ENCODE data around the gene ENO3.

DNA sequence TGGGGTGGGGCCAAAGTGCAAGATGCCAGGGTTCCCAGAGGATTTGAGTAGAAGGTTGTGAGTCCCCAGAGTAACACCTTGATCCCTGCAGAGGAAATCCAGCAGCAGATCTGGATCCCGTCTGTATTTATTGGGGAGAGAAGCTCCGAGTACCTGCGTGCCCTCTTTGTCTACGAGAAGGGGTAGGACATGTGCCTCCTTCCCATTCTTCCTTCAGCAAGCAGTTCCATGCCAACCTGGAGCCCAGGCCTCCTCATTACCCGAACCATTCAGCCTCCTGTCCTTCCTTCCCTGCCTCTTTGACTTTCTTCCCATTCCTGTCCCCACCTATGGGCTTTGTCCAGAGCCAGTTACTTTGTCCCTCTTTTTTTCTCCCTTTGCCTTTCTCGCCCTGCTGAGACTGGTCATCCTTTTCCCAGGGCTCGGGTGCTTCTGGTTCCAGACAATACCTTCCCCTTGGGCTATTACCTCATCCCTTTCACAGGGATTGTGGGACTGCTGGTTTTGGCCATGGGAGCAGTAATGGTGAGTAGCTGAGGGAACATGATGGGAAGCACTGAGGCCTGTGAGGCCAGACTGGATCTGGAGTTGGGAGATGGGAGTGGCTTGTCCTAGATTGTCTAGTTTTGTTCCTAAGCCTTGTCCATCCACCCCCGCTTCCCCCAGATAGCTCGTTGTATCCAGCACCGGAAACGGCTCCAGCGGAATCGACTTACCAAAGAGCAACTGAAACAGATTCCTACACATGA is 8.0 kb upstream of the ENO3 start:
- TF ChIP-seq CHD2 (IDR thresholded peaks at IDR 0.05; ENCODE audit: low read length, partially characterized antibody) = no peak
- TF ChIP-seq, protein P1, sequence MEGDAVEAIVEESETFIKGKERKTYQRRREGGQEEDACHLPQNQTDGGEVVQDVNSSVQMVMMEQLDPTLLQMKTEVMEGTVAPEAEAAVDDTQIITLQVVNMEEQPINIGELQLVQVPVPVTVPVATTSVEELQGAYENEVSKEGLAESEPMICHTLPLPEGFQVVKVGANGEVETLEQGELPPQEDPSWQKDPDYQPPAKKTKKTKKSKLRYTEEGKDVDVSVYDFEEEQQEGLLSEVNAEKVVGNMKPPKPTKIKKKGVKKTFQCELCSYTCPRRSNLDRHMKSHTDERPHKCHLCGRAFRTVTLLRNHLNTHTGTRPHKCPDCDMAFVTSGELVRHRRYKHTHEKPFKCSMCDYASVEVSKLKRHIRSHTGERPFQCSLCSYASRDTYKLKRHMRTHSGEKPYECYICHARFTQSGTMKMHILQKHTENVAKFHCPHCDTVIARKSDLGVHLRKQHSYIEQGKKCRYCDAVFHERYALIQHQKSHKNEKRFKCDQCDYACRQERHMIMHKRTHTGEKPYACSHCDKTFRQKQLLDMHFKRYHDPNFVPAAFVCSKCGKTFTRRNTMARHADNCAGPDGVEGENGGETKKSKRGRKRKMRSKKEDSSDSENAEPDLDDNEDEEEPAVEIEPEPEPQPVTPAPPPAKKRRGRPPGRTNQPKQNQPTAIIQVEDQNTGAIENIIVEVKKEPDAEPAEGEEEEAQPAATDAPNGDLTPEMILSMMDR (IDR thresholded peaks at IDR 0.05) = no peak
- no peak for TF ChIP-seq NRF1 (IDR thresholded peaks at IDR 0.05; ENCODE audit: low read depth, low read length)
- TF ChIP-seq SMC3 (IDR thresholded peaks at IDR 0.05; ENCODE audit: low read depth, low read length) = no peak
- no peak for TF ChIP-seq ELF1 (IDR thresholded peaks at IDR 0.05)
- no peak for TF ChIP-seq YY1 (IDR thresholded peaks at IDR 0.05; ENCODE audit: low read depth)
